Measurements from ENCODE around the gene RDH14.
A peak's percentile ranks its signal among the peaks of the same experiment; 100 is the strongest.

RDH14 gene

GRCh38 chr2:18560031-18560796 lies at the start of gene RDH14:
Gene RDH14, minus strand, starts transcription at chr2:18560653. Its CDS starts 81 bp downstream, at chr2:18560572.
- peak; percentile 95 for DNase-seq

GRCh38 chr2:18610090-18610489 lies 49.6 kb upstream of the RDH14 start:
- DNase-seq: no peak

GRCh38 chr2:18605115-18605514 lies 44.7 kb upstream of the RDH14 start:
- no peak for DNase-seq

GRCh38 chr2:18604531-18604885 lies 44.1 kb upstream of the RDH14 start:
- DNase-seq: no peak

GRCh38 chr2:18603854-18604530 lies 43.5 kb upstream of the RDH14 start:
- DNase-seq: no peak

- DNase-seq: no peak
These were observed 41.8 kb upstream of the RDH14 start for GRCh38 chr2:18602298-18602697.

- no peak for DNase-seq
These were observed 39.8 kb upstream of the RDH14 start for GRCh38 chr2:18600255-18600613.

GRCh38 chr2:18599509-18600254 lies 39.2 kb upstream of the RDH14 start:
- DNase-seq: no peak

- DNase-seq: no peak
These were observed 38.5 kb upstream of the RDH14 start for GRCh38 chr2:18598848-18599484.

GRCh38 chr2:18597618-18598017 lies 37.2 kb upstream of the RDH14 start:
- DNase-seq: no peak

GRCh38 chr2:18596993-18597392 lies 36.5 kb upstream of the RDH14 start:
- DNase-seq: no peak

- DNase-seq: no peak
These were observed 33.0 kb upstream of the RDH14 start for GRCh38 chr2:18593496-18593895.

- DNase-seq: no peak
These were observed 31.9 kb upstream of the RDH14 start for GRCh38 chr2:18592372-18592771.

- no peak for DNase-seq
These were observed 28.9 kb upstream of the RDH14 start, which contains the start of gene NT5C1B for GRCh38 chr2:18589354-18589753. Gene NT5C1B, minus strand, starts transcription at chr2:18589569. Its CDS starts 101 bp downstream, at chr2:18589468.

GRCh38 chr2:18588802-18589201 lies 28.3 kb upstream of the RDH14 start:
- DNase-seq: no peak

GRCh38 chr2:18588049-18588448 lies 27.6 kb upstream of the RDH14 start:
- no peak for DNase-seq

- DNase-seq: no peak
These were observed 25.1 kb upstream of the RDH14 start for GRCh38 chr2:18585526-18585925.

GRCh38 chr2:18584608-18584954 lies 24.1 kb upstream of the RDH14 start:
- no peak for DNase-seq

- no peak for DNase-seq
These were observed 23.6 kb upstream of the RDH14 start for GRCh38 chr2:18583905-18584607.

- DNase-seq: no peak
These were observed 20.2 kb upstream of the RDH14 start for GRCh38 chr2:18580606-18581005.

- DNase-seq: no peak
These were observed 17.6 kb upstream of the RDH14 start for GRCh38 chr2:18578033-18578432.

GRCh38 chr2:18566145-18566769 lies 5.8 kb upstream of the RDH14 start:
- no peak for DNase-seq

- no peak for DNase-seq
These were observed 288 bp upstream of the RDH14 start for GRCh38 chr2:18560797-18561085.

Data from NCI-H146 (cell line).